ENCODE data around the gene EXOC7. TPM values are rescaled to one million over a fixed set of nuclear protein-coding genes. Genes with fewer than 3 reads are reported as not detected.

Gene EXOC7
- total and polyA plus RNA-seq, 2 donors: 74.8 to 75.3 TPM

DNA sequence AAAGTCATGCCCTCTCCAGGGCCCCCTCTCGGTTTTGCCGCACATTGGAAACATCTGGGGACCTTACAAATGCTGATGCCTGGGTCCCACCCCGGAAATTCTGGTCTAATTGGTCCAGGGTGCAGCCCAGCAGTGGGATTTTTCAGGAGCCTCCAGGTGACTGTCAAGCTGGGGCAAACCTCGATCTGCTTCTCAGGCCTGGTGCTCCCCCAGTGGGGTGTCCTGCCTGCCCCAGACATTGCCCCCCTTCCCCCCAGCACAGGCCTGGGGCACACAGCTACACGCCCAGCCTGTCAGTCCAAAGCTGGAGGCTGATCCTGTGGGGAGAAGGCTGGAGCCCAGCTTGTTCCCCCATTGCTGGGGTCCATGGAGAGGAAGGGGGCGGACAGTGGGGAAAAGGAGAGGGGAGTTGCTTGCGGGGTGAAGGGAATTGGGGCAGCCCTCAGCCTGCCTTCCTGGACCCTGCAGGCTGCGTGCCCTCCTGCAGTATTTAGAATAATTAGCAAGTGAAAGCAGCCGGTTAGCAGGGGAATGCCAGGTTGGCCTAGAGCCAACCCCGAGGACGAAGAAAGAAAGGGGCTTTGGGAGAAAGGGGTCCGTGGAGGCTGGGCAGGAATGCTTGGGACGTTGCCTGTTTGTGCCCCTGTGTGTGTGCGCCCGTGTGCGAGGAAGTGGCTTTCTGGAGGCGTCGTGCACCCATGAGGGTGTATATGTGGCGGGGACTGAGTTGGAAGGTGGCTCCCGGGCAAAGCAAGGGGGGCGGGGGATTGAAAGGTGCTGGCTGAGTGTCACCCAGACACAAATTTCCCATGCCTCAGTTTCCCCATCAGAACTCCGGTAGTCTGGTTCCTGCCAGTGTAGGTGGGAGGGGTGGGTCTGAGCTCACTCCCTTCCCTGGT is 31.6 kb upstream of the EXOC7 start:
- no peaks in the 10 kb centered on the region for H3K36me3 ChIP-seq (ENCODE audit: insufficient read depth)
- 43% methylated on average over 22 of the region's 22 CpGs for WGBS
- no peak overlapping the region for H3K4me3 ChIP-seq (ENCODE audit: low read depth, low read length)
- no peaks in the 10 kb centered on the region for H3K4me1 ChIP-seq (ENCODE audit: insufficient read depth)
- no peak for DNase-seq (ENCODE audit: extremely low spot score)
- H3K27ac ChIP-seq (ENCODE audit: low read depth): no peak overlapping the region

DNA sequence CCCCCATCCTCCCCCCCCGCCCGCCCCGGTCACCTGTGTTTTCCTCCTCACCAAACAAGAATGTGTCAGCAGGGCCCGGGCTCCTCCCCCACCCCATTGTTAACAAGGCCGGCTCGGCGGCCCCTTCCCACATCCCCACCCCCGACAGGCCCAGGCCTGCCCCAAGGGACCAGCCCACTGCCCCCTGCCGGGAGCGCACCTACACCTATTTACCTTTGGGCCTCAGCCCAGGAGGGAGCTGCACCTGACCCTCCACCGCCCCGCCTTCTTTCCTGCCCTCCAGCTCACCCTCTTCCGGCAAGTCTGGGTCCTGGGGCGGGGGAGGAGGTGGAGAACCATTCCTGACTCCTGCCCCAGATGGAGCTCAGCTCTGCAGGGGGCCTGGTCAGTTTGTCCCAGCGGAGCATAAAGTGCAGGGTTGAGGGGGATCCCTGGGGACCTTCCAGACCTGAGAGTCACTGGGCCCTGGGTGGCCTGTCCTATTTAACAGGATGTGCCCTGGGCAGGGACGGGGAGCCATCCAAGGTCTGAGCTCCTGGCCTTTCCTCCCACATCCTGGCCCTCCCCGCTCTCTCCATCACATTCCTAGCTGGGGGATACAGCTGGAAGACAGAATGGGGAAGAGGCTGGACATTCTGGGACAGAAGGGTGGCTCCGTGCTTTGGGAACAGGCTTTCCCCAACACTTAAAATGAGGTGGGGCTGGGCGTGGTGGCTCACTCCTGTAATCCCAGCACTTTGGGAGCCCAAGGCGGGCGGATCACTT is 29.2 kb upstream of the EXOC7 start:
- peak; percentile 76 for DNase-seq (ENCODE audit: extremely low spot score)
- 27% methylated on average over 21 of the region's 21 CpGs for WGBS
- Histone ChIP-seq H3K4me1 (ENCODE audit: insufficient read depth) (no peaks in the 10 kb centered on the region), H3K4me3 (ENCODE audit: low read depth, low read length) (no peak overlapping the region), H3K36me3 (ENCODE audit: insufficient read depth) (no peaks in the 10 kb centered on the region), H3K27ac (ENCODE audit: low read depth) (no peak overlapping the region)

DNA sequence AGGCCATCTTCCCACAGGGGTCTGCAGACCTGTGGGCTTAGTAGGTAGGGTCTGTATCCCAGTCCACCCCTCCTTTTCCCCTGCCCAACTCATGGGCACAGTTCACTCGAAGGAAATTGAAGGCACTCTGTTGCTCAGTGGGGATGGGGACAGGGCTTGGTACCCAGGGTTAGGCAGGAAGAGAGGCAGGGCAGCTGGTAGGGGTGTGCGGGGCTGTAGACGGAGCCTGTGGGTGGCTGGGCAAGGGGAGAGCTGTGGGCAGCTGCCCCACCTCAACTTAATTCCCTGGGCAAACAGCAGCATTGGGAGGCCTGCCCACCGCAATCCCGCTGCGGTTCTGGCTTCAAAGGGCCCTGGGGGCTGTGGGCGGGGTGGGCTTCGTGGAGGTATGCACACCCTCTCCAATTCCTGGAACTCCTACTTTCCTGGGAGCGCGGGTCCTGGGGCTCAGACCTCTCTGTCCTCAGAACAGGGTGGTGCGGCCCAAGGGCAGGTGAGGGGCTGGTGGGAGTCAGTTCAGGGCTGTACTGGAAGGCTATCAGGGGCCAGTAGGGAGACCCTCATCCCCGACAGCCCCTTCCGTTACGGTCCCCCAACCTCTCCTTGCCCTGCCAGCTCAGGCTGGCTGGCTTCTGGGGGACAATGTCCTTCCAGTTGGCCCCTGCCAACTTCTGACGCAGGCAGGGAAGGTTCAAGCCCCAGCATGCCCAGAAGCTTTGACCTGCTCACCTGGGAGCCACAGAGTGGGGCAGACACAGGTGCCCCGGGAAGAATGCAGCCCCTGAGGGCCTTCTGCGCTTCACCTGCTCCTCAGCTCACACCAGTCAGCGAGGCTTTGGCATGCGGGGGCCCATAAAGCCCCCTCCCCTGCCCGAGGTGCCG is 28.3 kb upstream of the EXOC7 start:
- 32% methylated on average over 21 of the region's 21 CpGs for WGBS
- no peak for DNase-seq (ENCODE audit: extremely low spot score)
- Histone ChIP-seq H3K36me3 (ENCODE audit: insufficient read depth) (no peaks in the 10 kb centered on the region), H3K4me1 (ENCODE audit: insufficient read depth) (no peaks in the 10 kb centered on the region), H3K4me3 (ENCODE audit: low read depth, low read length) (no peak overlapping the region), H3K27ac (ENCODE audit: low read depth) (peak overlapping the region; percentile 90)

DNA sequence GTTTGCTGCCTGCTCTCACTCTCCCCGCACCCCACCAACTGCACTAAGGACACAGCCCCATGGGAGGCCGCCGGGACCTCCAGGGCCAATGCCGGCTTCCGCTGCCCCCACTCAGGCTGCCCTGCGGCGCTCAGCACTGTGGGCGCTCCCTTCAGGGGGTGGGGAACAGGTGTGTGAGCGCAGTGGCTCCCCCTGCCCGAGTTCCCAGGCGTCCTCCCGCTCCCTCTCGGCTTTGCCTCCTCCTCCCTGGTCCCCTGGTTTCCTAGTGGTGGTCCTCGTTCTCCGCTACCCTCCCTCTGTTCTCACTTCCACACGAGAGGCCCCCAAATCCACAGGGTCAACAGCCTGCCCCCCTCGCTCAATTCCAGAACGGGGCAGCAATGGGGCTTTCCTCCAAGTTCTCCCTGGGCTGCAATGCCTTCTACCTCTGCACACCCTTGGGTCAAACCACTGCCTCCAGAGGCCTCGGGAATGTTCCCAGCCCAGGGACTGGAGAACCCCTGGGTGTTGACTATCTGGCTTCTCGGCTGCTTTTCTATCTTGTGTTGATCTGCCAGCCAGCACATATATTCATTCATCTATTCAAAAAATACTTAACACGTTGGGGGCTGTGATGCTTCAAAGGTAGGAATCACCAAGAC is 27.6 kb upstream of the EXOC7 start:
- 46% methylated on average over 21 of the region's 21 CpGs for WGBS
- Histone ChIP-seq H3K4me3 (ENCODE audit: low read depth, low read length) (no peak overlapping the region), H3K36me3 (ENCODE audit: insufficient read depth) (no peaks in the 10 kb centered on the region), H3K4me1 (ENCODE audit: insufficient read depth) (no peaks in the 10 kb centered on the region), H3K27ac (ENCODE audit: low read depth) (peak overlapping the region; percentile 90)
- no peak for DNase-seq (ENCODE audit: extremely low spot score)

DNA sequence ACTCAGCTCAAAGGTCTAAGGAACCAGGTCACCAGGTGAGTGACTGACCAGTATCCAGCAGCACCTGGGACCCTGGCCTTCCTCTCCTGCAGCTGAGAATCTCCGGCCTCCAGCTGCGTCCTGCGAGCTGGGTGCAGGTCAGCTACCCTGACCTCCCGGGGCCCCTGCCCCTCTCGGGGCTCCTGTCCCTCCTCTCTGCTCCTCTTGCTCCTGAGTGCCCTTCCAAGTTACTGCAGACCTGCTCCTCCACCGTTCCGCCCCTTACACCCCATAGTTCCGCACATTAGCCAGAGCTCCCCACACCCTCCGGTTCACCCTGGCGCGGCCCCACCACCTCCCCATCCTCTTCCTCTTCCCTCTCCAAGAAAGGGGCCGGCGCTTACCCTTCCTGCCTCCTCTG is 26.9 kb upstream of the EXOC7 start:
- 41% methylated on average over 13 of the region's 13 CpGs for WGBS
- no peak for DNase-seq (ENCODE audit: extremely low spot score)
- no peak overlapping the region for H3K27ac ChIP-seq (ENCODE audit: low read depth)
- no peaks in the 10 kb centered on the region for H3K36me3 ChIP-seq (ENCODE audit: insufficient read depth)
- no peaks in the 10 kb centered on the region for H3K4me1 ChIP-seq (ENCODE audit: insufficient read depth)
- H3K4me3 ChIP-seq (ENCODE audit: low read depth, low read length): no peak overlapping the region

DNA sequence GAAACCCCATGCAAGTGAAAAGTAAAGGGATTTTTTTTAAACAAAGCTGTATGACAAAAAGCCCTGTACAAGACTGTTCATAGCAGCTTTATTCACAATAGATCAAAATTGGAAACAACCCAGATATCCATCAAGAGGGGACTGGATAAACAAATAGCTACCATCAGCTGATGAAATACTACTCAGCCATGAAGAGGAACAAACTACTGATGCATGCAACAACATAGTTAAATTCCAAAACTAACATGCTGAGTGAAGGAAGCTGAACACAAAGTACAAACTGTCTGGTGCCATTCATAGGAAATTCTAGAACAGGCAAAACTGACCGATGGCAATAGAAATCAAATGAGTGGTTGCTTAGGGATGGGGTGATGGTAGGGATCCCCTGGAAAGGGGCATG is 22.3 kb upstream of the EXOC7 start:
- no peak overlapping the region for H3K27ac ChIP-seq (ENCODE audit: low read depth)
- no peaks in the 10 kb centered on the region for H3K36me3 ChIP-seq (ENCODE audit: insufficient read depth)
- 97% methylated on average over 1 of the region's 1 CpG for WGBS
- H3K4me1 ChIP-seq (ENCODE audit: insufficient read depth): peaks cover 3% of the 10 kb centered on the region
- DNase-seq (ENCODE audit: extremely low spot score): no peak
- no peak overlapping the region for H3K4me3 ChIP-seq (ENCODE audit: low read depth, low read length)

DNA sequence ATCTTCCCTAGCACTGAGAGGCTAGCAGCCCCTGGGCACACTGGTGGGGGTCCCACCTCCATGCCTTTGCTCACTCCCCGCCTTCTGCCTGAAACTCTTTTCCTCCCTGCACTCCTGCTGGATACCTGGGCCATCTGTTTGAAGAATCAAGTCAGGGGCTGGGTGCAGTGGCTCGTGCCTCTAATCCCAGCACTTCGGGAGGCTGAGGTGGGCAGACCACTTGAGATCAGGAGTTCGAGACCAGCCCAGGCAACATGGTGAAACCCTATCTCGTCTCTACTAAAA is 21.7 kb upstream of the EXOC7 start:
- H3K4me3 ChIP-seq (ENCODE audit: low read depth, low read length): no peak overlapping the region
- H3K27ac ChIP-seq (ENCODE audit: low read depth): no peak overlapping the region
- peaks cover 3% of the 10 kb centered on the region for H3K4me1 ChIP-seq (ENCODE audit: insufficient read depth)
- H3K36me3 ChIP-seq (ENCODE audit: insufficient read depth): no peaks in the 10 kb centered on the region
- 89% methylated on average over 5 of the region's 5 CpGs for WGBS
- no peak for DNase-seq (ENCODE audit: extremely low spot score)

DNA sequence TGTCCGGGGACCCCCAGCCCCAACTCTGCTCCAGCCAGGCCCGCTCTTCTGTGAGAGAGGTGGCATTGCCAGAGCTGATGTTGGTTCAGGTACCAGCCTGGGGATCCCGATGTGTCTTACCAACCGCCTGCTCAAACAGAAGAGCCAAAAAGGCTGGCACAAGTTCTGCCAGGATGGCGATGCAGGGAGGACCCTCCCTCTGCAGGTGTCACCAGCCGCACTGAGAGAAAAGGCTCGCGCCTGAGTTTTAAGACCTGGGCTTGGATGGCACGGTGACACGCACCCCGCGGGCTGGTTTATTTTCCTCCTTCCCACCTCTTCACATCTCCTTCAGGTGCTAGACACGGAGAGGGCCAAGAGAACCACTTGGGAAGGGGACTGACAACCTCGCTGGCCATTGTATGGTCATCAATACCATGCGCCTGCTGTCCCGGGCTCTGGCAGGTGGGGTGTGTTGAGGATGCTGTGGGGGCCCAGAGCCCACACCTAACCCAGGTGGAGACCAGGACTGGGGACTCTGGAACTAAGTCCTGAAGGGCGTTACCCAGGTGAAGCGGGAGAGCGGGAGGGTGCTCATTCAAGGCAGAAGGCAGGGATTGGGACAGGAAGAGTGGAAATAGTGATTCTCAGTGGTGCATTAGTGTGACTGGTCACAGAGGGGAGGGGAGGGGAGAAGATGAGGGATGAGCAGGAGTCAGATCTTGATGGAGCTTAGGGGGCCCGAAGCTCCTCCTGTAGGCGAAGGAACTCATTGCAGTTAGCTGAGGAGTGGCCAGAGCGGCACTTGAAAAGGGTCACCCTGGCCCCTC is 21.2 kb upstream of the EXOC7 start:
- DNase-seq (ENCODE audit: extremely low spot score): no peak
- WGBS: 89% methylated on average over 22 of the region's 22 CpGs
- H3K4me3 ChIP-seq (ENCODE audit: low read depth, low read length): no peak overlapping the region

DNA sequence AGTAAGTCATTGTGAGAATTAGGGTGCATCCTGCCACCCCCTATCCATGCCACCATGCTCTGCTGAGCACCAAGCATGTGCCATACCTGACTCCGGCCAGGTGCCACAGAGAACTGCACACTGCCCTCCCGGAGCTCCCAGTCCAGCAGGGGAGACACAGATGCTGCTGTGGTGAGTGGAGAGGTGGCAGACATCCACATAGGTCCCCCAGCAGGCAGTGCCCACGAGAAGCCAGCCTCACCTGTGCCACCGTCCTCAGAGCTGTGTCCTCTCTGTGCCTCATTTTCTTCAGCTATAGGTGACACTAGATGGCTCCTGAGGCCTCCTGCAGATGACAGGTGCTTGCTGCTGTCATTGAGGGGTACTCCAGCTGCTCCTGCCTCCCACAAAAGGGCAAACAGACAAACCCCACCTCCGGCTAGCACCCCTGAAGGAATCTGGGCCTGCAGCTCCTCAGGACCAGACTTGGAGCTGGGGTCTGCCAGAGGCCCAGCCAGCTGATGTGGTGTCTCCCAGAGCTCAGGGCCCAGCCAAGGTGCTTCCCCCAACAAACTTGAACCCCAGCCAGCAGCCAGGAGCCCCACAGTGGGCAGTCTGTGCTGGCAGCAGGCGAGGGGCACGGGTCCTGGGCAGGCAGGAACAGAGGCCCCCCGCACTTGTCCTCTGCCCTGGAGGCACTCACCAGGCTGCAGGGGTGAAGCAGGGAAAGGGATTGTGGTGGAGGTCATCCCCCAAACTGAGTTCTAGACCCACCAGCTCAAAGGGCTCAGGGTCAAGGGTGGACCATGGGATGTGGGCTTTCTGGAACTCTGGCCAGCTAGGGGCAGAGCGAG is 20.4 kb upstream of the EXOC7 start:
- Histone ChIP-seq H3K4me1 (ENCODE audit: insufficient read depth) (peaks cover 3% of the 10 kb centered on the region), H3K36me3 (ENCODE audit: insufficient read depth) (no peaks in the 10 kb centered on the region), H3K27ac (ENCODE audit: low read depth) (no peak overlapping the region), H3K4me3 (ENCODE audit: low read depth, low read length) (no peak overlapping the region)
- DNase-seq (ENCODE audit: extremely low spot score): no peak
- WGBS: 80% methylated on average over 9 of the region's 9 CpGs

More for the DNA sequence above, 21.2 kb upstream of the EXOC7 start:
- H3K27ac ChIP-seq (ENCODE audit: low read depth): no peak overlapping the region
- no peaks in the 10 kb centered on the region for H3K36me3 ChIP-seq (ENCODE audit: insufficient read depth)
- peaks cover 3% of the 10 kb centered on the region for H3K4me1 ChIP-seq (ENCODE audit: insufficient read depth)

DNA sequence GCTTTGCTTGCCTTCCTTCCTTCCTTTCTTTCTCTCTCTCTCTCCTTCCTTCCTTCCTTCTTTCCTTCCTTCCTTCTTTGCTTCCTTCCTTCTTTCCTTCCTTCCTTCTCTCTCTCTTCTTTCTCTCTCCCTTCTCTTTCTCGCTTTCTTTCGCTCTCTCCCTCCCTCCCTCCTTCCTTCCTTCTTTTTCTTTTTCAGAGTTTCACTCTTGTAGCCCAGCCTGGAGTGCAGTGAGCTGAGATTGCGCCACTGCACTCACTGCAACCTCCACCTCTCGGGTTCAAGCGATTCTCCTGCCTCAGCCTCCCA is 19.6 kb upstream of the EXOC7 start:
- WGBS: 84% methylated on average over 5 of the region's 5 CpGs
- DNase-seq (ENCODE audit: extremely low spot score): no peak
- Histone ChIP-seq H3K4me3 (ENCODE audit: low read depth, low read length) (no peak overlapping the region), H3K4me1 (ENCODE audit: insufficient read depth) (peaks cover 3% of the 10 kb centered on the region), H3K36me3 (ENCODE audit: insufficient read depth) (no peaks in the 10 kb centered on the region), H3K27ac (ENCODE audit: low read depth) (no peak overlapping the region)

DNA sequence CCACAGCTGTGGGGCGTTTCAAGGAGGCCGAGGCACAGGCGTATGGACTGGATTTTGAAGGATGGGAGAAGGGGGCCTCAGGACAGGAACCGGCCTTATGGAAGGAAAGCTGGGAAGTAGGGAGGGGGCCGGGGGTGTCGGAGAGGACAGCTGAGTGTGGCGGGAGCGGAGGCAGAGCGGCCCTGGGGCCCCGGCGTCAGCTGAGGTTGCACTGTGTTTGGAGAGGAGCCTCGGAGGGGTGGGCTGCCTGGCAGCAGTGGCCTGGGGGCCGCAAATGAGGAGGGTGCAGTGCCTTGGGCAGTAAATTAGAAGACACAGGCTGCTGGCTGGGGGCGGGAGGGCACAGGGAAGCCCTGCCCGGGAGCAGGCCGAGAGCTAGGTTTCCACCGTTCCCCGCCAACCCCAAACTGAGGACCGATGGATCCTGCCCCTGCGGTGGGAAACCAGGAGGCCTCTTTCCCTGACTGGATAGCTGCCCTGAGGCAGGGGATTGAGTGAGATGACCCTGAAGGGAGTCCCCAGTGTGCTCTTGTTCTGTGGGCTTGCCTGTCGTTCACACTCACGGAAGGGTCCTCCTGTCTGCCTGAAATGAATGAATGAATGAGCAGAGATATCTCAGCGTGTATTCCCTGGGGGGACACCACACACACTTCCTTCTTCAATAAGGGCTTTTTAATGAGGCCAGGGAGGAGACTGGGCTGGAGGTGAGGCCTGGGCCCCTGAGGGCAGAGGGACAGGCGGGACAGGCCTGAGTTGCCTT is 19.0 kb upstream of the EXOC7 start:
- no peak for DNase-seq (ENCODE audit: extremely low spot score)

More for the DNA sequence above, 19.0 kb upstream of the EXOC7 start:
- Histone ChIP-seq H3K36me3 (ENCODE audit: insufficient read depth) (no peaks in the 10 kb centered on the region), H3K4me1 (ENCODE audit: insufficient read depth) (peaks cover 3% of the 10 kb centered on the region), H3K27ac (ENCODE audit: low read depth) (no peak overlapping the region), H3K4me3 (ENCODE audit: low read depth, low read length) (no peak overlapping the region)
- WGBS: 89% methylated on average over 24 of the region's 24 CpGs
